ENCODE measurements around the gene TECPR1.

TECPR1 gene

DNA sequence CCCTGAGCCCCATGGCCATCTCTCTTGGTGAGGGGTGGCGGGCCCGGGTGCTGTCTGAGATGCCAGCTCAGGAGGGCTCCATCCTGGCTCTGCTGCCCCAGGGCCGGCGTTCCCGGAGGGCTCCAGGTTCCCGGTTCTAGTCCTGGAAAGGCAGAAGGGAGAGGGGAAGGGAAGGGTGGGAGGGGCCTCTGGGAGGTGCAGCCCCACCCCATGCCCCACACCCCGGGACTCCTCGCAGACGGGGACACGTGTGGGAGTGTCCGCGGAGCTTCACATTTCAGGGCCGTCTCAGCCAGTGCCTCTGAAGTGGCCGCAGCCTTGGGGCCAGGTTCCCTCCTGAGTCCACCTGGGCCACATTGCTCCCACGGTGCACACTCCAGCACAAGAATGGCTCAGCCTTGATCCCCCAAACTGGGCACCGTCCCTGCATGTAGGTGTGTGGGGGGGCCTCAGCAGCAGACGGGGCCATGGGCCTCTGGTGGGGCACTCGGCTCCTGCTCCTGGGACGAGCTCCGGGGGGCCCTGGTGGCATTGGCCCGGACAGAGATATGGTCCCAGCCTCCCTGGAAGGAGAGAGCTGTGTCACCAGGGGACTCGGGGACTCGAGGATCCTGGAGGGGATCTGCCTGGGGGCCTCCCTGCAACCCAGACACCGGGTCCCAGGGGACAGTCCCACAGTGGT is 35.0 kb downstream of the TECPR1 start:
- TF ChIP-seq OSR2 (tag by site-specific recombination; IDR thresholded peaks at IDR 0.05) (no peak), ZNF175 (tag by site-specific recombination; IDR thresholded peaks at IDR 0.05) (no peak), GLIS1 (tag by site-specific recombination; IDR thresholded peaks at IDR 0.05) (peak; percentile 39)
- TF ChIP-seq, protein P1, sequence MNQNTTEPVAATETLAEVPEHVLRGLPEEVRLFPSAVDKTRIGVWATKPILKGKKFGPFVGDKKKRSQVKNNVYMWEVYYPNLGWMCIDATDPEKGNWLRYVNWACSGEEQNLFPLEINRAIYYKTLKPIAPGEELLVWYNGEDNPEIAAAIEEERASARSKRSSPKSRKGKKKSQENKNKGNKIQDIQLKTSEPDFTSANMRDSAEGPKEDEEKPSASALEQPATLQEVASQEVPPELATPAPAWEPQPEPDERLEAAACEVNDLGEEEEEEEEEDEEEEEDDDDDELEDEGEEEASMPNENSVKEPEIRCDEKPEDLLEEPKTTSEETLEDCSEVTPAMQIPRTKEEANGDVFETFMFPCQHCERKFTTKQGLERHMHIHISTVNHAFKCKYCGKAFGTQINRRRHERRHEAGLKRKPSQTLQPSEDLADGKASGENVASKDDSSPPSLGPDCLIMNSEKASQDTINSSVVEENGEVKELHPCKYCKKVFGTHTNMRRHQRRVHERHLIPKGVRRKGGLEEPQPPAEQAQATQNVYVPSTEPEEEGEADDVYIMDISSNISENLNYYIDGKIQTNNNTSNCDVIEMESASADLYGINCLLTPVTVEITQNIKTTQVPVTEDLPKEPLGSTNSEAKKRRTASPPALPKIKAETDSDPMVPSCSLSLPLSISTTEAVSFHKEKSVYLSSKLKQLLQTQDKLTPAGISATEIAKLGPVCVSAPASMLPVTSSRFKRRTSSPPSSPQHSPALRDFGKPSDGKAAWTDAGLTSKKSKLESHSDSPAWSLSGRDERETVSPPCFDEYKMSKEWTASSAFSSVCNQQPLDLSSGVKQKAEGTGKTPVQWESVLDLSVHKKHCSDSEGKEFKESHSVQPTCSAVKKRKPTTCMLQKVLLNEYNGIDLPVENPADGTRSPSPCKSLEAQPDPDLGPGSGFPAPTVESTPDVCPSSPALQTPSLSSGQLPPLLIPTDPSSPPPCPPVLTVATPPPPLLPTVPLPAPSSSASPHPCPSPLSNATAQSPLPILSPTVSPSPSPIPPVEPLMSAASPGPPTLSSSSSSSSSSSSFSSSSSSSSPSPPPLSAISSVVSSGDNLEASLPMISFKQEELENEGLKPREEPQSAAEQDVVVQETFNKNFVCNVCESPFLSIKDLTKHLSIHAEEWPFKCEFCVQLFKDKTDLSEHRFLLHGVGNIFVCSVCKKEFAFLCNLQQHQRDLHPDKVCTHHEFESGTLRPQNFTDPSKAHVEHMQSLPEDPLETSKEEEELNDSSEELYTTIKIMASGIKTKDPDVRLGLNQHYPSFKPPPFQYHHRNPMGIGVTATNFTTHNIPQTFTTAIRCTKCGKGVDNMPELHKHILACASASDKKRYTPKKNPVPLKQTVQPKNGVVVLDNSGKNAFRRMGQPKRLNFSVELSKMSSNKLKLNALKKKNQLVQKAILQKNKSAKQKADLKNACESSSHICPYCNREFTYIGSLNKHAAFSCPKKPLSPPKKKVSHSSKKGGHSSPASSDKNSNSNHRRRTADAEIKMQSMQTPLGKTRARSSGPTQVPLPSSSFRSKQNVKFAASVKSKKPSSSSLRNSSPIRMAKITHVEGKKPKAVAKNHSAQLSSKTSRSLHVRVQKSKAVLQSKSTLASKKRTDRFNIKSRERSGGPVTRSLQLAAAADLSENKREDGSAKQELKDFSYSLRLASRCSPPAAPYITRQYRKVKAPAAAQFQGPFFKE (tag by site-specific recombination; IDR thresholded peaks at IDR 0.05; ENCODE audit: borderline replicate concordance), result no peak
- ChIA-PET CTCF (no interaction called here), POLR2A (no interaction called here)
- Histone ChIP-seq H3K9me3 (ENCODE audit: control insufficient read depth, insufficient read depth, low read depth, low read length) (no peaks in the 10 kb centered on the region), H3K4me3 (ENCODE audit: low read depth, low read length) (no peak overlapping the region), H3K27ac (ENCODE audit: extremely low read depth, low read depth, low read length) (no peak overlapping the region), H3K4me1 (ENCODE audit: control insufficient read depth, insufficient read depth, low read length) (peaks cover 5% of the 10 kb centered on the region; the same call in 1 of the 2 replicates), H3K36me3 (ENCODE audit: control insufficient read depth in 2 of 2, insufficient read depth in 1 of 2, low read length in 2 of 2) (peaks cover 0 to 6% of the 10 kb centered on the region in 2 experiments; a peak in 2 of 3 replicates)

DNA sequence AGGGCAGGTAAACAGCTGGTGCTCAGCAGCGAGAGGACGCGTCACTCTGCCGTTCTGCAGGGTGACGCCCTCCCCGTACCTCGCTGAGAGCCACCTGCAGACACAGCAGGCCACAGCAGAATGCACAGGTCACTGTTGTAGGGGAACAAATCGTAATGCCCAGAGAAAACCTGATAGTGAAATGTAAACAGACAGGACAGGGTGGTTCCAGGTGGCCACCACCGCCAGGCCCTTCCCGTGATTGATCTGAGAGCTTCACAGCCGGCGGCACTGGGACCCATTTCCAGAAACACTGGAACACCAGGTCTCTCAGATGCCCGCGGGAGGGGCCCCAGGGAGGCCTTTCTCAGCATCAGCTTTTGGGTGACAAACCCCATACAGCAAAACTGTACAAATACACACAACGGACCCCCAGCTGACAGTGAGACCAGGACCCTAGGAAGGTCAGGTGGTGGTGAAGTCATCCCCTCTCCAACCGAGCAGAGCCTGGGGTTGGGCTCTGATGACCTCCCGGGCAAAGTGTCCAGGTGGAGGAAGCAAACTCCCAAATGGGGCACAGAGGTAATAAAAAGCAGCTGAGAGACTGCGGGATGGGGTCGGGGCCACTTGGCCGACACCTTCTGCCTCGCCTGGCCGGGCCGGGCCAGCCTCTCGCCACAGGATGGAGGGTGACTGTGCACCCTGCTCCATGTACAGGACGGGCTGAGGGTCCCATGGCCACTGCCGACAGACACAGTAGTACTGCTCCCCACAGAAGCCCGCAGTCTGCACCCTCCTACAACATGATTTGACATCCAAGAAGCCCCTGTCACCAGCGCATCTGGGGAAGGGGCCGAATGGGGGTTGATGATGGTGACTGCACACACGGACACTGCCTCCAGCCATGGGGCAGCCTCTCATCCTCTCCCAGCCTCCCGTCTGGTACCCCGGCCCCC is 36.2 kb downstream of the TECPR1 start:
- POLR2A ChIA-PET, result no interaction called here
- TF ChIP-seq ZNF121 (tag by site-specific recombination; IDR thresholded peaks at IDR 0.05), result no peak
- no peak for TF ChIP-seq ZNF138 (tag by site-specific recombination; IDR thresholded peaks at IDR 0.05; ENCODE audit: borderline replicate concordance)
- no peak for TF ChIP-seq ZXDB (tag by site-specific recombination; IDR thresholded peaks at IDR 0.05)
- no peak for TF ChIP-seq KLF10 (tag by site-specific recombination; IDR thresholded peaks at IDR 0.05)
- TF ChIP-seq ZBTB20 (tag by site-specific recombination; IDR thresholded peaks at IDR 0.05), result no peak
- TF ChIP-seq ZNF521 (tag by site-specific recombination; IDR thresholded peaks at IDR 0.05), result no peak
- TF ChIP-seq ZNF501 (tag by site-specific recombination; IDR thresholded peaks at IDR 0.05), result no peak
- TF ChIP-seq ZNF530 (tag by site-specific recombination; IDR thresholded peaks at IDR 0.05; ENCODE audit: low read depth), result no peak
- TF ChIP-seq GLIS2 (tag by site-specific recombination; IDR thresholded peaks at IDR 0.05), result peak; percentile 23; the same call in 1 of the 2 replicates
- TF ChIP-seq GLIS1 (tag by site-specific recombination; IDR thresholded peaks at IDR 0.05), result peak; percentile 53
- TF ChIP-seq ZNF792 (tag by site-specific recombination; IDR thresholded peaks at IDR 0.05), result no peak

More for the DNA sequence above, 36.2 kb downstream of the TECPR1 start:
- Histone ChIP-seq H3K36me3 (ENCODE audit: control insufficient read depth in 2 of 2, insufficient read depth in 1 of 2, low read length in 2 of 2) (no peaks in the 10 kb centered on the region; a peak in 1 of 3 replicates), H3K9me3 (ENCODE audit: control insufficient read depth, insufficient read depth, low read depth, low read length) (no peaks in the 10 kb centered on the region), H3K27ac (ENCODE audit: extremely low read depth, low read depth, low read length) (no peak overlapping the region), H3K4me3 (ENCODE audit: low read depth, low read length) (no peak overlapping the region), H3K4me1 (ENCODE audit: control insufficient read depth, insufficient read depth, low read length) (peaks cover 5% of the 10 kb centered on the region; the same call in 1 of the 2 replicates)
- CTCF ChIA-PET, result interaction anchor here (0.6 kb wide), 1 partner anchor 624 kb away, joined by 3 read pairs; no protein-coding TSS in a partner anchor

Measured in HEK293 (cell line).